Neural cell (in vitro differentiated cells): ENCODE measurements around the gene TIE1.

Experiments used
- EP300 ChIP-seq: fragments of 450-650 bp; conservative IDR thresholded peaks from 2 replicates; pipeline ENCODE4 v1.6.1; 2014; ENCODE audit warnings: antibody characterized with exemption, mild to moderate bottlenecking, moderate library complexity; ENCODE audit not compliant: poor library complexity, severe bottlenecking
- EZH2 ChIP-seq: fragments of 200-600, 300-800 bp; shearing (Covaris generic), sonication (generic); IDR thresholded peaks from 2 replicates; pipeline ENCODE4 v1.6.1; 2014; ENCODE audit warnings: antibody characterized with exemption, low read length, borderline replicate concordance, mild to moderate bottlenecking; ENCODE audit not compliant: insufficient read depth, poor library complexity, severe bottlenecking
- MXI1 ChIP-seq: fragments of 450-650 bp; conservative IDR thresholded peaks from 2 replicates; pipeline ENCODE4 v1.6.1; 2014; ENCODE audit warnings: antibody characterized with exemption, mild to moderate bottlenecking; ENCODE audit not compliant: poor library complexity, severe bottlenecking
- POLR2AphosphoS5 ChIP-seq: IDR thresholded peaks from 2 replicates; pipeline ENCODE4 v1.6.1; 2012
- RAD21 ChIP-seq: fragments of 450-650 bp; conservative IDR thresholded peaks from 2 replicates; pipeline ENCODE4 v1.6.1; 2014; ENCODE audit warnings: antibody characterized with exemption, mild to moderate bottlenecking, moderate library complexity
- SMC3 ChIP-seq: fragments of 450-650 bp; conservative IDR thresholded peaks from 2 replicates; pipeline ENCODE4 v1.6.1; 2014; ENCODE audit warnings: antibody characterized with exemption, mild to moderate bottlenecking, moderate library complexity; ENCODE audit not compliant: poor library complexity
- TAF1 ChIP-seq: IDR thresholded peaks from 2 replicates; pipeline ENCODE4 v1.6.1; 2012; ENCODE audit warnings: low read depth
- TF ChIP-seq, protein P1 (sequence below): fragments of 450-650 bp; IDR thresholded peaks from 2 replicates; pipeline ENCODE4 v1.5.1; 2014; ENCODE audit warnings: antibody characterized with exemption, mild to moderate bottlenecking, moderate library complexity; ENCODE audit not compliant: poor library complexity, severe bottlenecking
- TF ChIP-seq, protein P2 (sequence below): IDR thresholded peaks from 2 replicates; pipeline ENCODE4 v1.6.1; 2012; ENCODE audit warnings: borderline replicate concordance

DNA sequence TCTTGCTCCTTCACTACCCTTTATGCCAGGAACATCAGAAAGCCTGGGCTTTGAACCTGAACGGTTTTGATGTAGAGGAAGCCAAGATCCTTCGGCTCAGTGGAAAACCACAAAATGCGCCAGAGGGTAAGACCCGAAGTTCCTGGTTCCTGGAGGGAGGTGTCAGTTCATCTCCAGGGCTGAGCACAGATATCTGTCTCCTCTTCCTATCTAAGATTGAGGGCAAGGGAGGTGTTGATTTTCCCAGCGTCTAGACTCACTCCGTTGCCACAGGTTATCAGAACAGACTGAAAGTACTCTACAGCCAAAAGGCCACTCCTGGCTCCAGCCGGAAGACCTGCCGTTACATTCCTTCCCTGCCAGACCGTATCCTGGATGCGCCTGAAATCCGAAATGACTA lies 58.9 kb downstream of the TIE1 start:
- TF ChIP-seq, protein P1, sequence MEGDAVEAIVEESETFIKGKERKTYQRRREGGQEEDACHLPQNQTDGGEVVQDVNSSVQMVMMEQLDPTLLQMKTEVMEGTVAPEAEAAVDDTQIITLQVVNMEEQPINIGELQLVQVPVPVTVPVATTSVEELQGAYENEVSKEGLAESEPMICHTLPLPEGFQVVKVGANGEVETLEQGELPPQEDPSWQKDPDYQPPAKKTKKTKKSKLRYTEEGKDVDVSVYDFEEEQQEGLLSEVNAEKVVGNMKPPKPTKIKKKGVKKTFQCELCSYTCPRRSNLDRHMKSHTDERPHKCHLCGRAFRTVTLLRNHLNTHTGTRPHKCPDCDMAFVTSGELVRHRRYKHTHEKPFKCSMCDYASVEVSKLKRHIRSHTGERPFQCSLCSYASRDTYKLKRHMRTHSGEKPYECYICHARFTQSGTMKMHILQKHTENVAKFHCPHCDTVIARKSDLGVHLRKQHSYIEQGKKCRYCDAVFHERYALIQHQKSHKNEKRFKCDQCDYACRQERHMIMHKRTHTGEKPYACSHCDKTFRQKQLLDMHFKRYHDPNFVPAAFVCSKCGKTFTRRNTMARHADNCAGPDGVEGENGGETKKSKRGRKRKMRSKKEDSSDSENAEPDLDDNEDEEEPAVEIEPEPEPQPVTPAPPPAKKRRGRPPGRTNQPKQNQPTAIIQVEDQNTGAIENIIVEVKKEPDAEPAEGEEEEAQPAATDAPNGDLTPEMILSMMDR: no peak
- TF ChIP-seq TAF1 (no peak), EP300 (no peak), EZH2 (no peak), POLR2AphosphoS5 (no peak), RAD21 (no peak), SMC3 (no peak), MXI1 (no peak)
- TF ChIP-seq, protein P2, sequence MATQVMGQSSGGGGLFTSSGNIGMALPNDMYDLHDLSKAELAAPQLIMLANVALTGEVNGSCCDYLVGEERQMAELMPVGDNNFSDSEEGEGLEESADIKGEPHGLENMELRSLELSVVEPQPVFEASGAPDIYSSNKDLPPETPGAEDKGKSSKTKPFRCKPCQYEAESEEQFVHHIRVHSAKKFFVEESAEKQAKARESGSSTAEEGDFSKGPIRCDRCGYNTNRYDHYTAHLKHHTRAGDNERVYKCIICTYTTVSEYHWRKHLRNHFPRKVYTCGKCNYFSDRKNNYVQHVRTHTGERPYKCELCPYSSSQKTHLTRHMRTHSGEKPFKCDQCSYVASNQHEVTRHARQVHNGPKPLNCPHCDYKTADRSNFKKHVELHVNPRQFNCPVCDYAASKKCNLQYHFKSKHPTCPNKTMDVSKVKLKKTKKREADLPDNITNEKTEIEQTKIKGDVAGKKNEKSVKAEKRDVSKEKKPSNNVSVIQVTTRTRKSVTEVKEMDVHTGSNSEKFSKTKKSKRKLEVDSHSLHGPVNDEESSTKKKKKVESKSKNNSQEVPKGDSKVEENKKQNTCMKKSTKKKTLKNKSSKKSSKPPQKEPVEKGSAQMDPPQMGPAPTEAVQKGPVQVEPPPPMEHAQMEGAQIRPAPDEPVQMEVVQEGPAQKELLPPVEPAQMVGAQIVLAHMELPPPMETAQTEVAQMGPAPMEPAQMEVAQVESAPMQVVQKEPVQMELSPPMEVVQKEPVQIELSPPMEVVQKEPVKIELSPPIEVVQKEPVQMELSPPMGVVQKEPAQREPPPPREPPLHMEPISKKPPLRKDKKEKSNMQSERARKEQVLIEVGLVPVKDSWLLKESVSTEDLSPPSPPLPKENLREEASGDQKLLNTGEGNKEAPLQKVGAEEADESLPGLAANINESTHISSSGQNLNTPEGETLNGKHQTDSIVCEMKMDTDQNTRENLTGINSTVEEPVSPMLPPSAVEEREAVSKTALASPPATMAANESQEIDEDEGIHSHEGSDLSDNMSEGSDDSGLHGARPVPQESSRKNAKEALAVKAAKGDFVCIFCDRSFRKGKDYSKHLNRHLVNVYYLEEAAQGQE: no peak
